Measurements from ENCODE around the gene DSTYK.
"Not testable (repeated sequence)": the region's sequence is repeated elsewhere in the genome, so short reads cannot be mapped to it uniquely, and the experiment has no call there.

Gene DSTYK

DNA sequence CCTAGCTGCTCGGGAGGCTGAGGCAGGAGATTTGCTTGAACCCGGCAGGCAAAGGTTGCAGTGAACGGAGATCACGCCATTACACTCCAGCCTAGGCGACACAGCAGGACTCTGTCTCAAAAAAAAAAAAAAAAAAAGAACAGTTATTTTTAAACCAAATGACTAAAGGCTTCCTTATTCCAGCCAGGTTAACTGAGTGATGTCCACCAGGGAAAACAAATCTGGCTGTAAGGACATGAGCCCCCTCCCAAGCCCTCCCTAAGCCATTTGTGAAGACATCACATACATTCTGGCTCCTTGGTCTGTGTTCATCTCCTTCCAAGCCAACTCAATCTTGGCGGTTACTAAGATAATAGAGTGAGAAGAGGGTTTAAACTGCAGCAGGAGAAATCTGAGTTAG lies 24.4 kb upstream of the DSTYK start:
- FAIRE-seq: no peak
- TF ChIP-seq POLR2A (IDR thresholded peaks at IDR 0.05; ENCODE audit: low read depth, low read length): no peak

GRCh38 chr1:205233986-205234385 lies 22.5 kb upstream of the DSTYK start:
- not testable (repeated sequence) for DNase-seq (ENCODE audit: insufficient read length, low spot score); FAIRE-seq

More for the DNA sequence above, 24.4 kb upstream of the DSTYK start:
- DNase-seq (ENCODE audit: insufficient read length, low spot score): no peak

DNA sequence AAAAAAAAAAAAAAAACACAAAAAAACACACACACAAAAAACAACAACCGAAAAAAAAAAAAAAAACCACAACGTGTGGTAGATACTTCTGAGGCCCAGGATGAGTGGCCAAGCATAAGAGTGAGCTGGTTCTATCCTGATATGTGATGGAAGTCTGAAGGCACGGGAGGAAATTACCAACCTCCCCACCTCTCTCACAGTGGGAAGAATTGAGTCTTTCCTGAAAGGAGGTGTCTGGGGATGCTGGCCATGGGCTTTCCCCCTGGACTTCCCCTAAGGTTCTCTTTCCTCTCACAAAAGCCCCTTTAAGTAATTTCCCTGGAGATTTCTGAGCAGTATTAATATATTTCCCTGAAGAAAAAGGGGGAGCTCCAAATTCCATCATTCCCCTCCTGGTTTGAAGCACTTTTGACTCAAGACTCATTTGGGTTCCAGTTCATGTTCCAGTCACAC lies 21.5 kb upstream of the DSTYK start:
- FAIRE-seq (no peak), DNase-seq (ENCODE audit: insufficient read length, low spot score) (no peak)
- no peak for TF ChIP-seq POLR2A (IDR thresholded peaks at IDR 0.05; ENCODE audit: low read depth, low read length)

DNA sequence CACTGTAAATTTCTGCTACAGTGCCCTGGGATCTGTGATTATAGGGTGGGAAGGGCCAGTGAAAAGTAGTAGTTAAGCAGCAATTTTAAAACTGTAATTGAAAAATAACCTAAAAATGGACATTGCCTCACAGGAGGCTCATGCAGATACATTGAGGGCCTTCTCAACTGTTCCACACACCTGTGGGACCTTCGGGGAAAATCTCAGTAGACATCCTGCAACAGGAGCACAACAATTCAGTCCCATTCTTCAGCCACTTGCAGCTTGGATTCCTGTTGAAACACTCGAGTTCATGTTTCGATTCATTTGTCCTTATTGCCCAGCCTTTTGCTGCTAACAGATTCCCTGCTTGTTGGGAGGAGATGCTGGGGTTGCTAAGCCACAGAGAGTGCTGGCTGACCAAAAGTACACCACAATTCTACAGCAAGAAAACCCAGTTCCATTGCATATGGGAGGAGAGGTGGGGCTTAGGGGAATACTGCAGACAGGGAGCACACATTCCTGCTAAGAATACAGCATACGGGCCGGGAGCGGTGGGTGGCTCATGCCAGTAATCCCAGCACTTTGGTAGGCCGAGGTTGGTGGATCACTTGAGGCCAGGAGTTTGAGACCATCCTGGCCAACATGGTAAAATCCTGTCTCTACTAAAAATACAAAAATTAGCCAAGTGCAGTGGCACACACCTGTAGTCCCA lies 20.8 kb upstream of the DSTYK start:
- no peak for DNase-seq (ENCODE audit: insufficient read length, low spot score)
- TF ChIP-seq POLR2A (IDR thresholded peaks at IDR 0.05; ENCODE audit: low read depth, low read length): no peak
- no peak for FAIRE-seq

- FAIRE-seq (no peak), DNase-seq (ENCODE audit: insufficient read length, low spot score) (no peak)
- TF ChIP-seq POLR2A (IDR thresholded peaks at IDR 0.05; ENCODE audit: low read depth, low read length): no peak
These were observed 19.5 kb upstream of the DSTYK start for GRCh38 chr1:205230982-205231381.

DNA sequence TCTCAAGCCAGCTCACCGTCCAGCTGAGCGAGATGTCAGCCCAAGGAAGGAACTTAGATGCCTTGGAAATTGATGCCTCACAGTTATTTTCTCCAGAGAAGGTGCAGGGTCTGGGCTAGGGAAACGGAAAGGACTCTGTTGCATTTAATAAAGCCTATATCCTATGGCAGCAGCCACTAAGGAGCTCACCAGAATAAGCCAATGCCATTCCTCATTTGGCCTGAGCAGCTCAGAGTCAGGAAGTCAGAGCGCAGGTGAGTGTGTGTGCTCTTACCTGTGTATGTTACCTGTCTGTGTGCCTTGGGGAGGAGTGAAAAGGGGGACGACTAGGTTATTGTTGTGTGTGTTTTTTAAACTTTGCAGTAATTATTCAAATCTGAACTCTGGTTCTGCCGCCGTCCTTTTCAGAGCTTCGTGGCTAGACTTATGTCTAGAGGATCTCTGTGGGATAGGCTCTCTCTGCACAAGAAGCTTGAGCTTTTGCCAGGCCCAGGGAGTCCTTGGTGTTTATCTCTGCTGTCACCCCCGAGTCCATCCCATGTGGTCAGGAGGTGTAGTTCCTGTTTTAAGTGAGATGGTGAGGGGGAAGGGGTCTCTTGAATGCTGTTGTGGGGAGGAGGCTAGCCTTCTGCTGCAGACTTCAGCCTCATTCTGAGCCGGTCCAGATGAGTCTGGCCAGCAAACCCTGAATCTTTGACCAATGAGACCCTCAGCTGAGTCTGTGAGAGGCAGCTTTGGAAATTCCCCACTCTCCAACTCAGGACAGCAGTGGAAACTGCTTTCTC lies 18.6 kb upstream of the DSTYK start:
- DNase-seq (ENCODE audit: insufficient read length, low spot score) (no peak), FAIRE-seq (no peak)

GRCh38 chr1:205229399-205229871 lies 17.9 kb upstream of the DSTYK start:
- DNase-seq (ENCODE audit: insufficient read length, low spot score) (peak; percentile 89), FAIRE-seq (no peak)
- TF ChIP-seq POLR2A (IDR thresholded peaks at IDR 0.05; ENCODE audit: low read depth, low read length): no peak

More for the DNA sequence above, 18.6 kb upstream of the DSTYK start:
- TF ChIP-seq POLR2A (IDR thresholded peaks at IDR 0.05; ENCODE audit: low read depth, low read length): no peak

DNA sequence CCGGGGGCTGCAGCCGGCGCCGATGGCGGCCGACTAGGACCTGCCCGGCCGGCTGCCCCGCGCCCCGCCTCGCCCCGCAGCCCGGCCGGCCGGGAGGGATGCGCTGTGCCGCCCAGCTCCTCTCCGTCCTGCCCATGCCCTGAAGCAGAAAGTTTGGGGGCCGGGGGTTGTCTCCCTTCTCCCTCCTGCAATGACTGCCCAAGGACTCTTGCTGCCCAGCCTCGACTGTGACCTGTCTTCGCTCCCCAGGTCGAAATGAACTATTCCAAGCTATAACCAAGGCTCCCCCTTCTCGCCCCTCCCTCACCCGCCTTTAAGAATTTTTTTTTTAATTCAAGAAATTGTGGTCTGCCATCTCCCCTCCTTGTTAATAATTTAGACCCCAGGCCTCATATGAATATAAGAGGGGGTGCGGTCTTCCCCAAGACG lies 16.6 kb upstream of the DSTYK start:
- FAIRE-seq (no peak), DNase-seq (ENCODE audit: insufficient read length, low spot score) (no peak)
- no peak for TF ChIP-seq POLR2A (IDR thresholded peaks at IDR 0.05; ENCODE audit: low read depth, low read length)

DNA sequence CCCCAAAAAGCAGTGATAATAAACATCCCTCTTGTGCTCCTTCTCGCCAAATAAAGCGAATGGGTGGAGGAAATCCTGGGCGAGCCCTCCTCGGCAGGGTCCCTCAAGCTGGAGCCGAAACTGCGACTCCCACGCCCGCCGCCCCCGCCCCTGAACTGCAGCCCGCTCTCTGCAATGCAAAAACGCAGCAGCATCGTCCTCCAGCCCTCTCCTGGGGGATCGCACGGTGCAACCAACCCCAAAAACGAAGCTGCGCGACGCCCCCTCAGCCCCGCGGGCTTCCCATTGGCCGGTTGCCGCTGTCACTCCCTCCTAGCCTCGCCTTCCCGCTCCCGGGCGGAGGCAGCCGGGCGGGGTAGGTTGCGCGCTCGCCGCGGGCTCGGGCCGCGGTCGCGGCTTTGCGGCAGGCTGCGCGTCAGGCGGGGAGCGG lies 16.1 kb upstream of the DSTYK start, which contains the start of gene TMCC2:
Gene TMCC2 (plus strand): TSS at position 363 of the 430 bp plus-strand sequence. CDS start 619 bp downstream, outside the sequence.
- DNase-seq (ENCODE audit: insufficient read length, low spot score): peak; percentile 94
- TF ChIP-seq POLR2A (IDR thresholded peaks at IDR 0.05; ENCODE audit: low read depth, low read length): peak; percentile 63
- no peak for FAIRE-seq

DNA sequence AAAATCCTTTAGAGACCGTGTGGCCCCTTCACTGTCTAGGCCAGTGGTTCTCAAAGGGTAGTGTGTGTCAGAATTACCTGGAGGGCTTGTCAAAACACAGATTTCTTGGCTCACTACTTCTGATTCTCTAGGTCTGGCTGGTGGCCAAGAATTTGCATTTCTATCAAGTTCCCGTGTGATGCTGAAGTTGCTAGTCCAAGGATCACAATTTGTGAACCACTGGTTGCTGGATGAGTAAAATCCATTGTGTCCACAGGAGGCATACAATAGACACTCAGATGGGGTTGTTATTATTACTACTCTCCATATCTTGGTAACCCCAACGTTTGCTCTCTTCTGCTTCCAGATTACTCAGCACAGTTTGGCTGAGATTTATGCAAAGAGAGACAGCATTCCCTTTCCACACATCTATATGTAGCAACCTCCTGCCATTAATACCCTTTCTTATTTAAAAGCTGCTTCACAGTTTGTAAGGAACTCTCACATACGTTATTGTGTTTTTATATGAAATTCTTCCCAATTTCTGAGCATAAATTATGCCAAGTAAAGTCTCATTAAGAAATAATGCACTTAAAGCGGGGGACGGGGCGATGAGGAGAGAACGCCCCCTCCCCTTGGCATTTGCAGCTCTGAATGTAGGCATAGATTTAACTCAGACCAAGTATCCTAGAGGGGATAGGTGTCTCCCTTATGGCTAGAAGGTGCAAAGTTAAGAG lies 15.5 kb upstream of the DSTYK start:
- TF ChIP-seq POLR2A (IDR thresholded peaks at IDR 0.05; ENCODE audit: low read depth, low read length): no peak
- FAIRE-seq (no peak), DNase-seq (ENCODE audit: insufficient read length, low spot score) (peak; percentile 50)

GRCh38 chr1:205225901-205226765 lies 14.6 kb upstream of the DSTYK start:
- no peak for FAIRE-seq
- DNase-seq (ENCODE audit: insufficient read length, low spot score): no peak
- no peak for TF ChIP-seq POLR2A (IDR thresholded peaks at IDR 0.05; ENCODE audit: low read depth, low read length)

GRCh38 chr1:205224736-205225135 lies 13.2 kb upstream of the DSTYK start:
- TF ChIP-seq POLR2A (IDR thresholded peaks at IDR 0.05; ENCODE audit: low read depth, low read length): no peak
- no peak for DNase-seq (ENCODE audit: insufficient read length, low spot score)
- no peak for FAIRE-seq

DNA sequence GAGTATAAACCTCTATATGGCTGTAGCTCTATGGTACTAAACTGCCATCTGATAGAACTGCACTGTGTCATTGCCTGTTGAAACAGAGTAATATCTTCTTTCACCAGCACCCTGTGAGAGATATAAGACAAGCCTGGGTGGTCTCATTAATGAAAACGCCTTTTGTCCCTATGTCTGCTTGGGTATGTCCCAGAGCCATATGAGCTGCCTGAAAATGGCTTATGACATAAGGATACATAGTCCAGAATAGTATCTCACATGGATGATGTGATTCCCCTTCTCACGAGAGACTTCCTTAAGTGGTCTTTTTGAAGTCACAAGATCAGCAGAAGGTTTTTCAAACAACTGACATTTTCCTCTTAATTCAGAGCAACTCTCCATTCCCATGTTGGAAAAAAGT lies 8.9 kb upstream of the DSTYK start:
- DNase-seq (ENCODE audit: insufficient read length, low spot score) (no peak), FAIRE-seq (no peak)
- TF ChIP-seq POLR2A (IDR thresholded peaks at IDR 0.05; ENCODE audit: low read depth, low read length): no peak

Measured in H54 (cell line).